KMS-11 (cell line): ENCODE results near the gene DCANP1.

Experiments used
- H2AFZ ChIP-seq: fragments of 200-600 bp; sonication (generic); 2 replicates; pipeline ENCODE4 v1.6.1; 2016; ENCODE audit warnings: antibody characterized with exemption, mixed run types, low read depth
- H3K27ac ChIP-seq: fragments of 200-600 bp; sonication (generic); 2 replicates; pipeline ENCODE4 v1.6.1; 2016; ENCODE audit warnings: mild to moderate bottlenecking, mixed run types
- H3K27me3 ChIP-seq: fragments of 200-600 bp; sonication (generic); 2 replicates; pipeline ENCODE4 v1.6.1; 2017; ENCODE audit warnings: mild to moderate bottlenecking, low read depth, mixed run types, moderate library complexity; ENCODE audit not compliant: insufficient read depth
- H3K36me3 ChIP-seq: fragments of 200-600 bp; sonication (generic); 2 replicates; pipeline ENCODE4 v1.6.1; 2017; ENCODE audit warnings: mild to moderate bottlenecking, mixed run types; ENCODE audit not compliant: insufficient read depth
- H3K4me1 ChIP-seq: fragments of 200-600 bp; sonication (generic); 2 replicates; pipeline ENCODE4 v1.6.1; 2016; ENCODE audit warnings: mild to moderate bottlenecking, low read depth, mixed run types; ENCODE audit not compliant: poor library complexity, severe bottlenecking
- H3K4me2 ChIP-seq: fragments of 200-600 bp; sonication (generic); 2 replicates; pipeline ENCODE4 v1.7.0; 2016; ENCODE audit warnings: mild to moderate bottlenecking, mixed run types
- H3K4me3 ChIP-seq: fragments of 200-600 bp; sonication (generic); IDR thresholded peaks from 2 replicates; pipeline ENCODE4 v1.6.1; 2017; ENCODE audit warnings: low read depth, low read length, mixed read lengths; ENCODE audit not compliant: insufficient read depth
- H3K79me2 ChIP-seq: fragments of 200-600 bp; sonication (generic); 2 replicates; pipeline ENCODE4 v1.6.1; 2016; ENCODE audit warnings: low read depth, mixed run types; ENCODE audit not compliant: insufficient read depth
- H3K9ac ChIP-seq: fragments of 200-600 bp; sonication (generic); 2 replicates; pipeline ENCODE4 v1.6.1; 2016; ENCODE audit warnings: mild to moderate bottlenecking, mixed run types
- H4K20me1 ChIP-seq: fragments of 200-600 bp; sonication (generic); 2 replicates; pipeline ENCODE4 v1.6.1; 2016; ENCODE audit warnings: mild to moderate bottlenecking, mixed run types; ENCODE audit not compliant: insufficient read depth
- TF ChIP-seq, protein P1 (sequence below): fragments of 200-600 bp; sonication (generic); conservative IDR thresholded peaks from 2 replicates; pipeline ENCODE4 v1.6.1; 2017; ENCODE audit warnings: low read depth, mild to moderate bottlenecking, antibody characterized with exemption, low read length, moderate library complexity, mixed read lengths

Gene DCANP1

DNA sequence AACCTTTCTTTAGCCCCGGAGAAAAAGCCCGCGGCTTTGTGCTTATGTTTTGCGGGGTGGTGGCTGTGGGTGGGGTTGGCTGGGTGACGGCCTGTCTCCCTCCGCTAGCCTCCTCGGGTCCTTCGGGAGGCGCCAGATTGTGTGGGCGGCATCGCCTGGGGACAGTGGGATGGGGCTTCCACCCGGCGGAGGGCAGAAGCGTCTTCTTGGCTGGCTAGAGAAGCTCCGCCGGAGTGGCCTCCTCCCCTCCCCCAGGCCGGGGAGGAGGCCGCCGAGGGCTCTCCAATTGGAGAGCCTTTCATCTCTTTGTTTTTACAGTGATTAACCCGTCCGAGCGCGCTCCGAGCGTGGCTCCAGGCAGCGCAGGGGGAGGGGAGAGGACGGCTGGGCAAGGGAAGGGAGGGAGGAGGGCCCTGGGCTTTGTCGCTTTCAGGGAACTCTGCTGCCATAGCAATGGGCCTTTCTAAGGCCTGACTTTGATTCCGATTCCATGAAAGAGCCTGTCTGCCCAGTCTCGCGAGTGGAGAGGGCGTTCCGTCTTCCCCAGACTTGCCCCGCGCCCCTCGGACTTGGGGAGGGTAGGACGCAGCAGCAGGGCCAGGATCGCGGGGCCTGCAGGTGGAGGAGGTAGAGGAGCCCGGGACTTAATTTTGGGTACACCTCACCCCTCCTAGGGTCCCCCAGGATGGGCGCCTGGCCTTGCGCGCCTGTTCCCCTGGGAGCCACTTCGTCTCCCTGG is 41.7 kb upstream of the DCANP1 start:
- H3K4me1 ChIP-seq = no peaks in the 10 kb centered on the region
- no peak overlapping the region for H2AFZ ChIP-seq
- no peak overlapping the region for H3K27ac ChIP-seq
- no peak overlapping the region for H3K4me3 ChIP-seq
- H3K79me2 ChIP-seq = no peaks in the 10 kb centered on the region
- TF ChIP-seq, protein P1, sequence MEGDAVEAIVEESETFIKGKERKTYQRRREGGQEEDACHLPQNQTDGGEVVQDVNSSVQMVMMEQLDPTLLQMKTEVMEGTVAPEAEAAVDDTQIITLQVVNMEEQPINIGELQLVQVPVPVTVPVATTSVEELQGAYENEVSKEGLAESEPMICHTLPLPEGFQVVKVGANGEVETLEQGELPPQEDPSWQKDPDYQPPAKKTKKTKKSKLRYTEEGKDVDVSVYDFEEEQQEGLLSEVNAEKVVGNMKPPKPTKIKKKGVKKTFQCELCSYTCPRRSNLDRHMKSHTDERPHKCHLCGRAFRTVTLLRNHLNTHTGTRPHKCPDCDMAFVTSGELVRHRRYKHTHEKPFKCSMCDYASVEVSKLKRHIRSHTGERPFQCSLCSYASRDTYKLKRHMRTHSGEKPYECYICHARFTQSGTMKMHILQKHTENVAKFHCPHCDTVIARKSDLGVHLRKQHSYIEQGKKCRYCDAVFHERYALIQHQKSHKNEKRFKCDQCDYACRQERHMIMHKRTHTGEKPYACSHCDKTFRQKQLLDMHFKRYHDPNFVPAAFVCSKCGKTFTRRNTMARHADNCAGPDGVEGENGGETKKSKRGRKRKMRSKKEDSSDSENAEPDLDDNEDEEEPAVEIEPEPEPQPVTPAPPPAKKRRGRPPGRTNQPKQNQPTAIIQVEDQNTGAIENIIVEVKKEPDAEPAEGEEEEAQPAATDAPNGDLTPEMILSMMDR = no peak
- no peak overlapping the region for H3K9ac ChIP-seq
- no peaks in the 10 kb centered on the region for H3K36me3 ChIP-seq
- no peak overlapping the region for H3K4me2 ChIP-seq
- H4K20me1 ChIP-seq = no peaks in the 10 kb centered on the region
- H3K27me3 ChIP-seq = no peaks in the 10 kb centered on the region

DNA sequence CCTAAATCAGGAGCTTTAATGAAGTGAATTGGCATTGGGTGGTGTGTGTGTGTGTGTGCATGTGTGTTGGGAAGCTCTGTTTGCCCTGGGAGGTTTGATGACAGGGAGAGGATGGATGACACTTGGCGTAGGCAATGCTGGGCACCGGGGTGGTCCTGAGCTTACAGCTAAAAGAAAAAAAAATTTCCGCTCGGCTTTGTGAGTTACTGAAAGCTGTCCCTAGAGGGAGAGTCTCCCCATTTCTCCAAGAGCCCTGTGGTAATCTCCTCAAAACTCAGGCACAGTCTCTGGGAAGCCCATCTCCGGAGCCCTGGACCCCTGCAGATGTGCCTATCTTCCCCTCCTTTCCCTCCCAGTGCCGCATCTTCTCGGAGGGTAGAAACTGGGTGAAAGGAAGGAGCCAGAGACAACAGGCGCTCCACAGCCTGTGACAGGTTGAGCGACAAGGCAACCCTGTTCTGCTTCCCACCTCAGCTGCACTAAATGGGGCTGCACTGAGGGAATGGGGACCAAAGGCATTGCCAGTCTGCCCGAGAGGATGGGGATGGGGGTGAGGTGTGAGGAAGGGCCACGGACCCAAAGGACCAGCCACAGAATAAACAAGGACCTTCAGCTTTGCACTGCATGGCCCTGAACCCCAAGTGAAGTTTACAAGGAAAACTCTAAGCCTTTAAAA is 40.8 kb upstream of the DCANP1 start:
- H3K9ac ChIP-seq = no peak overlapping the region
- H3K4me2 ChIP-seq = no peak overlapping the region
- H4K20me1 ChIP-seq = no peaks in the 10 kb centered on the region
- H3K27ac ChIP-seq = no peak overlapping the region
- no peak overlapping the region for H3K4me3 ChIP-seq
- H3K4me1 ChIP-seq = no peaks in the 10 kb centered on the region
- H3K27me3 ChIP-seq = no peaks in the 10 kb centered on the region
- no peaks in the 10 kb centered on the region for H3K79me2 ChIP-seq
- H3K36me3 ChIP-seq = no peaks in the 10 kb centered on the region
- no peak overlapping the region for H2AFZ ChIP-seq
- TF ChIP-seq, protein P1 = no peak

DNA sequence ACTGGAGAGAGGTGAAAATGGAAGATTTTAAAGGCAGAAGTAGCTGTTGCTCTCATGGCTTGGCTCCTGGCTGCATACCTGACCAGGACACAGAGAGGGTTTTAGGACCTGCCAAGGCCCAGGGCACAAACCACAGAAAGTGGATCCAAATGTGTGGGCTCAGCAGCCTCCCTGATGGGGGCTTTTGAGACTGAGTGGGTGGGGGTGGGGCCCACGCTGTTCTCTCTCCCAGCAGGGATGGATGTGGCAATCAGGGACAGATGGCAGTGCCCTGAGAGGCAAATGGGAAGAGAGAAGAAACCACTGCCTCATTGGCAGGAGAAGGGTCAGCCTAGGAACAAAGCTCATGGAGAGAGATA is 39.9 kb upstream of the DCANP1 start:
- H3K4me1 ChIP-seq = no peaks in the 10 kb centered on the region
- no peaks in the 10 kb centered on the region for H4K20me1 ChIP-seq
- H3K79me2 ChIP-seq = no peaks in the 10 kb centered on the region
- no peaks in the 10 kb centered on the region for H3K27me3 ChIP-seq
- H3K4me2 ChIP-seq = no peak overlapping the region
- no peak overlapping the region for H3K27ac ChIP-seq
- TF ChIP-seq, protein P1 = no peak
- no peak overlapping the region for H3K9ac ChIP-seq
- no peaks in the 10 kb centered on the region for H3K36me3 ChIP-seq
- no peak overlapping the region for H2AFZ ChIP-seq
- no peak overlapping the region for H3K4me3 ChIP-seq

DNA sequence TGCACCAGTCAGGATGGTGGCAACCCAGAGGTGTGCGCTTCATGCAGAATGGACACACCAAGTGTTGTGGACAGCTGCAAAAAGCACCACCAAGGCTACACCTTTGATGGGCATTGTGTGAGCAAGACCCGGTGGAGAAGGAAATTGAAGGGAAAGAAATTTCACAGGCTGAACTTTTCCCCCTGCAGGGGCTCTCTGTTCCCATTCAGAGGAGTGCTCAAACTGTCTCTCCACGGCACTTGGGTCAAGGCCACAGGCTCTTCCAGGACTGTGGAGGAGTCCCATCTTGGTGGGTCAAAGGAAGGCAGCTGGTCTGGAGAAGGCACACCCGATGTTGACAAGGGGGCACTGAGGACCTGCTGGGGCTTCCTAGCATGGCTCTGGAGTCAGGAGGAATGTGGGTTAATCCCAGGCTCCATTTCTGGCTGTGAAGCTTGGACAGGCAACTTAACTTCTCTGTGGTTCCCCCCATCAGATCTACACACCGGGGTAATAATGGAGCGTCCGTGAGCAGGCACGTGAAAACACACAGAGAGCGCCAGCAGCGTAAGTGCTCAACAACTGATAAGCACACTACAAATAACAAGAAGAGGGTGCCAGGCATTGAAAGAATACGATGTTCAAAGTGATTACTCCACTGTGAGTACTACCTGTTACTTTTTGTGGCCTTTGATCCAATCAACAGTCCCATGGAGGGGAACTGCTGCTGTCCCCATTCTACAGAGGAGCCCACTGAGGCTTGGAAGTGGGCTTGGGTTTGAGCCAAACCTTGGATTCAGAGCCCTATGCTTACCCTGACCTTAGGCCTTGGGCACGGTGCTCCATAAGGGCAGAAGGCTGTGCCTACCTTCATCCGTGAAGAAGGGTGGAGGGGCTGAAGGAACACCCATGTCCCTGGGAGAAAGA is 39.2 kb upstream of the DCANP1 start:
- H3K79me2 ChIP-seq = no peaks in the 10 kb centered on the region
- no peaks in the 10 kb centered on the region for H3K4me1 ChIP-seq
- no peak overlapping the region for H3K27ac ChIP-seq
- no peak overlapping the region for H3K4me2 ChIP-seq
- H3K36me3 ChIP-seq = no peaks in the 10 kb centered on the region
- H2AFZ ChIP-seq = no peak overlapping the region
- TF ChIP-seq, protein P1 = no peak
- no peaks in the 10 kb centered on the region for H4K20me1 ChIP-seq
- no peak overlapping the region for H3K4me3 ChIP-seq
- H3K9ac ChIP-seq = no peak overlapping the region
- H3K27me3 ChIP-seq = no peaks in the 10 kb centered on the region
